Measurements from ENCODE around the gene SPDYE2. TPM values are rescaled to one million over a fixed set of nuclear protein-coding genes. Genes with fewer than 3 reads are reported as not detected.
"Not testable (repeated sequence)": the region's sequence is repeated elsewhere in the genome, so short reads cannot be mapped to it uniquely, and the experiment has no call there.

The SPDYE2 gene
- total RNA-seq (2014; rRNA removed), result not detected in 2 replicates
- 1.3 TPM for polyA plus RNA-seq (2012)

- not testable (repeated sequence) for DNase-seq (ENCODE audit: low read depth)
Measured at GRCh38 chr7:102550808-102551422, at the start of gene SPDYE2. Gene SPDYE2 (plus strand): TSS chr7:102551226. CDS start chr7:102553256, 2,030 bp downstream.

- not testable (repeated sequence) for DNase-seq (ENCODE audit: low read depth)
Measured at GRCh38 chr7:102503141-102503540, 47.9 kb upstream of the SPDYE2 start.

- DNase-seq (ENCODE audit: low read depth), result not testable (repeated sequence)
Measured at GRCh38 chr7:102505298-102506185, 45.5 kb upstream of the SPDYE2 start.

GRCh38 chr7:102507410-102508088 is 43.5 kb upstream of the SPDYE2 start:
- DNase-seq (ENCODE audit: low read depth), result not testable (repeated sequence)

GRCh38 chr7:102510575-102510974 is 40.5 kb upstream of the SPDYE2 start:
- DNase-seq (ENCODE audit: low read depth), result not testable (repeated sequence)

GRCh38 chr7:102511860-102512522 is 39.0 kb upstream of the SPDYE2 start:
- DNase-seq (ENCODE audit: low read depth), result not testable (repeated sequence)

GRCh38 chr7:102512642-102513221 is 38.3 kb upstream of the SPDYE2 start:
- DNase-seq (ENCODE audit: low read depth), result peak; percentile 50

- not testable (repeated sequence) for DNase-seq (ENCODE audit: low read depth)
Measured at GRCh38 chr7:102514881-102515721, 35.9 kb upstream of the SPDYE2 start.

- not testable (repeated sequence) for DNase-seq (ENCODE audit: low read depth)
Measured at GRCh38 chr7:102515889-102516288, 35.1 kb upstream of the SPDYE2 start.

GRCh38 chr7:102516951-102517350 is 34.1 kb upstream of the SPDYE2 start:
- not testable (repeated sequence) for DNase-seq (ENCODE audit: low read depth)

GRCh38 chr7:102517550-102518147 is 33.4 kb upstream of the SPDYE2 start, which contains the start of gene RASA4B:
Gene RASA4B (minus strand): TSS chr7:102517777. CDS start chr7:102517710, 67 bp downstream.
- not testable (repeated sequence) for DNase-seq (ENCODE audit: low read depth)

GRCh38 chr7:102520797-102521196 is 30.2 kb upstream of the SPDYE2 start:
- not testable (repeated sequence) for DNase-seq (ENCODE audit: low read depth)

- DNase-seq (ENCODE audit: low read depth), result not testable (repeated sequence)
Measured at GRCh38 chr7:102524803-102525202, 26.2 kb upstream of the SPDYE2 start.

- not testable (repeated sequence) for DNase-seq (ENCODE audit: low read depth)
Measured at GRCh38 chr7:102527182-102527581, 23.8 kb upstream of the SPDYE2 start.

- DNase-seq (ENCODE audit: low read depth), result not testable (repeated sequence)
Measured at GRCh38 chr7:102527822-102528793, 22.9 kb upstream of the SPDYE2 start.

- DNase-seq (ENCODE audit: low read depth), result not testable (repeated sequence)
Measured at GRCh38 chr7:102531583-102531982, 19.4 kb upstream of the SPDYE2 start.

- DNase-seq (ENCODE audit: low read depth), result not testable (repeated sequence)
Measured at GRCh38 chr7:102532127-102532526, 18.9 kb upstream of the SPDYE2 start.

- not testable (repeated sequence) for DNase-seq (ENCODE audit: low read depth)
Measured at GRCh38 chr7:102535062-102535615, 15.9 kb upstream of the SPDYE2 start.

Measured in LHCN-M2 (cell line).